A549 (cell line): ENCODE results near the gene INSIG2. TPM values are rescaled to one million over a fixed set of nuclear protein-coding genes. Genes with fewer than 3 reads are reported as not detected.

Experiments
- ATAC-seq, 2 experiments: fragments of 200-7000 bp in 1 of 2; fragments of >200 bp in 1 of 2; cut with Nextera tagmentation in 1 of 2; cut with Tn5 transposase in 1 of 2; 3 replicates each; pipeline versions ENCODE4 v1.8.0 to v1.9.1; 2018 to 2020; ENCODE audit warnings: mild to moderate bottlenecking in 1 of 2, moderate library complexity in 1 of 2
- CTCF ChIA-PET: fragments of 300-600 bp; sonication (Branson Sonifier 250); formaldehyde crosslinking; extraction: SDS; loops from one replicate; lab custom pipeline; 2021; ENCODE audit warnings: antibody characterized with exemption, inconsistent platforms; lab: Yijun Ruan, JAX
- POLR2A ChIA-PET: fragments of 350-600 bp; formaldehyde crosslinking; extraction: SDS; loops from one replicate; lab custom pipeline; 2021; ENCODE audit warnings: antibody characterized with exemption, inconsistent platforms; lab: Yijun Ruan, JAX
- DNase-seq, 2 experiments: peaks; one replicate each; pipeline versions ENCODE4 v3.0.0 to v3.0.0-alpha.2; 2011 to 2016; ENCODE audit warnings: low read depth in 1 of 2, low spot score in 1 of 2
- FAIRE-seq: peaks from 2 replicates; lab custom pipeline; 2011; peaks lifted over from hg19 to GRCh38; lab: Jason Lieb, UNC
- H3K27ac ChIP-seq, 2 experiments: fragments of >200 bp; sonication (Bioruptor Twin); formaldehyde crosslinking; 3 replicates each; pipeline ENCODE4 v1.5.1; 2016 to 2017
- H3K4me1 ChIP-seq: fragments of >200 bp; sonication (Bioruptor Twin); formaldehyde crosslinking; 3 replicates; pipeline ENCODE4 v1.6.1; 2016
- H3K4me2 ChIP-seq: fragments of >200 bp; sonication (Bioruptor Twin); formaldehyde crosslinking; 3 replicates; pipeline ENCODE4 v1.6.1; 2016
- H3K4me3 ChIP-seq: fragments of >200 bp; sonication (Bioruptor Twin); formaldehyde crosslinking; 3 replicates; pipeline ENCODE4 v1.5.1; 2016
- H3K9me3 ChIP-seq: fragments of >200 bp; sonication (Bioruptor Twin); formaldehyde crosslinking; 3 replicates; pipeline ENCODE4 v1.6.1; 2016
- CBX2 ChIP-seq: fragments of 200-600 bp; sonication (generic); IDR thresholded peaks from 2 replicates; pipeline ENCODE4 v1.6.1; 2016; ENCODE audit warnings: low read depth, mild to moderate bottlenecking, borderline replicate concordance
- CEBPB ChIP-seq, 2 experiments: fragments of >200 bp in 1 of 2; sonication (Bioruptor Twin) in 1 of 2; formaldehyde crosslinking in 1 of 2; IDR thresholded peaks; 2 replicates each; pipeline ENCODE4 v1.6.1; 2012 to 2016
- CHD2 ChIP-seq: fragments of 150-350 bp; IDR thresholded peaks from 2 replicates; pipeline ENCODE4 v1.6.1; 2014; ENCODE audit warnings: low read length; ENCODE audit not compliant: partially characterized antibody
- FOSB ChIP-seq: fragments of 250-450 bp; sonication (Bioruptor Pico); IDR thresholded peaks from 2 replicates; pipeline ENCODE4 v1.5.0; 2020; ENCODE audit warnings: mild to moderate bottlenecking, moderate library complexity
- FOSL2 ChIP-seq, 2 experiments: fragments of 450-650 bp in 1 of 2; fragments of >200 bp in 1 of 2; sonication (Bioruptor Twin) in 1 of 2; formaldehyde crosslinking; IDR thresholded peaks; 2 replicates each; pipeline versions ENCODE4 v1.5.0 to v1.6.1; 2016 to 2020; ENCODE audit warnings: mild to moderate bottlenecking in 1 of 2, moderate library complexity in 1 of 2
- FOXS1 ChIP-seq: fragments of 250-450 bp; sonication (Bioruptor Pico); IDR thresholded peaks from 2 replicates; pipeline ENCODE4 v1.5.0; 2020; ENCODE audit warnings: mild to moderate bottlenecking, moderate library complexity
- GATA3 ChIP-seq: IDR thresholded peaks from 2 replicates; pipeline ENCODE4 v1.6.1; 2012; ENCODE audit warnings: borderline replicate concordance
- HDAC2 ChIP-seq: fragments of 200-600 bp; sonication (generic); IDR thresholded peaks from 2 replicates; pipeline ENCODE4 v1.6.1; 2016
- HMGXB4 ChIP-seq: fragments of 250-450 bp; sonication (Bioruptor Pico); IDR thresholded peaks from 2 replicates; pipeline ENCODE4 v1.5.0; 2021; ENCODE audit warnings: mild to moderate bottlenecking, moderate library complexity, borderline replicate concordance
- HOXA7 ChIP-seq: fragments of 250-450 bp; sonication (Bioruptor Pico); IDR thresholded peaks from 2 replicates; pipeline ENCODE4 v1.5.0; 2020; ENCODE audit warnings: mild to moderate bottlenecking, moderate library complexity
- HOXB13 ChIP-seq: fragments of 250-450 bp; sonication (Bioruptor Pico); IDR thresholded peaks from 2 replicates; pipeline ENCODE4 v1.5.0; 2020; ENCODE audit warnings: low read depth, mild to moderate bottlenecking, moderate library complexity
- HOXB5 ChIP-seq: fragments of 250-450 bp; sonication (Bioruptor Pico); IDR thresholded peaks from 2 replicates; pipeline ENCODE4 v1.5.0; 2020; ENCODE audit warnings: mild to moderate bottlenecking, moderate library complexity
- JUNB ChIP-seq: fragments of >200 bp; sonication (Bioruptor Twin); formaldehyde crosslinking; IDR thresholded peaks from 2 replicates; pipeline ENCODE4 v1.6.1; 2016
- MAFK ChIP-seq: fragments of 450-650 bp; IDR thresholded peaks from 2 replicates; pipeline ENCODE4 v1.6.1; 2014; ENCODE audit not compliant: partially characterized antibody
- MAZ ChIP-seq: fragments of 150-350 bp; IDR thresholded peaks from 2 replicates; pipeline ENCODE4 v1.6.1; 2014; ENCODE audit warnings: antibody characterized with exemption, low read depth, low read length, borderline replicate concordance
- MYC ChIP-seq: IDR thresholded peaks from 2 replicates; pipeline ENCODE4 v1.6.1; 2012; ENCODE audit warnings: mild to moderate bottlenecking, inconsistent platforms, low read length, improper control_type of control experiment, borderline replicate concordance
- NFE2L2 ChIP-seq: fragments of 150-350 bp; conservative IDR thresholded peaks from 2 replicates; pipeline ENCODE4 v1.6.1; 2014; ENCODE audit warnings: low read length
- RAD21 ChIP-seq, 2 experiments: fragments of >200 bp in 1 of 2; sonication (Bioruptor Twin) in 1 of 2; formaldehyde crosslinking in 1 of 2; IDR thresholded peaks in 1 of 2; conservative IDR thresholded peaks in 1 of 2; 2 replicates in 1 of 2; 3 replicates in 1 of 2; pipeline ENCODE4 v1.6.1; 2012 to 2018; ENCODE audit warnings: inconsistent platforms in 1 of 2
- RNF2 ChIP-seq: fragments of 200-600 bp; sonication (generic); IDR thresholded peaks from 2 replicates; pipeline ENCODE4 v1.6.1; 2016; ENCODE audit warnings: low read depth, mild to moderate bottlenecking, antibody characterized with exemption, moderate library complexity, borderline replicate concordance
- SREBF2 ChIP-seq: fragments of 450-650 bp; IDR thresholded peaks from 2 replicates; pipeline ENCODE4 v1.6.1; 2014; ENCODE audit warnings: mild to moderate bottlenecking, moderate library complexity
- TP53 ChIP-seq: fragments of 250-450 bp; sonication (Bioruptor Pico); IDR thresholded peaks from 2 replicates; pipeline ENCODE4 v1.5.0; 2021; ENCODE audit warnings: mild to moderate bottlenecking, moderate library complexity
- USF2 ChIP-seq: fragments of 450-650 bp; IDR thresholded peaks from 2 replicates; pipeline ENCODE4 v1.6.1; 2014; ENCODE audit warnings: antibody characterized with exemption
- ZC3H11A ChIP-seq: fragments of 450-650 bp; IDR thresholded peaks from 2 replicates; pipeline ENCODE4 v1.6.1; 2014; ENCODE audit warnings: antibody characterized with exemption, mild to moderate bottlenecking
- ZSCAN20 ChIP-seq: fragments of 250-450 bp; sonication (Bioruptor Pico); IDR thresholded peaks from 2 replicates; pipeline ENCODE4 v1.8.0; 2022; ENCODE audit warnings: mild to moderate bottlenecking, moderate library complexity
- WGBS: methylation state at CpG from one replicate; pipeline ENCODE4 v1.1.6; 2017; ENCODE audit errors: missing lambda C conversion rate; 5-methylcytosine and 5-hydroxymethylcytosine counted together
- polyA plus RNA-seq, 4 experiments: library from polyadenylated mRNA; depleted of rRNA in 3 of 4; stranded (reverse); fragments of >200 nt; fragmentation: RNase III in 1 of 4; extraction: RNeasy Plus Mini Kit Qiagen cat#74134 plus additional on column Dnase treatment in 1 of 4; gene quantifications; 2 replicates in 3 of 4; 3 replicates in 1 of 4; pipeline ENCODE4 v1.2.3, GENCODE V29; 2011 to 2017

The INSIG2 gene
- polyA plus RNA-seq, 2 of the 4 experiments (the other 2 are of a cell fraction), result 12.1 to 23.4 TPM

GRCh38 chr2:118047380-118047826, 40.9 kb upstream of the INSIG2 start:
- Histone ChIP-seq H3K27ac (no peak overlapping the region), H3K4me1 (peaks cover 19% of the 10 kb centered on the region; the same call in 2 of the 3 replicates), H3K4me2 (peak overlapping the region; percentile 76), H3K4me3 (peak overlapping the region; percentile 31; the same call in 1 of the 3 replicates), H3K9me3 (peaks cover 4% of the 10 kb centered on the region; the same call in 1 of the 3 replicates)
- FAIRE-seq (no peak), DNase-seq (peak in 1 of 2 experiments; percentile 9), ATAC-seq (peak; percentile 75 to 79; a peak in 3 of 6 replicates)
- whole genome bisulfite sequencing, result 10% methylated on average over 3 of the region's 3 CpGs
- TF ChIP-seq FOSL2 (IDR thresholded peaks at IDR 0.05) (peak; percentile 30; the same call in 1 of the 2 replicates), FOSL2 (CRISPR knock-in tag; IDR thresholded peaks at IDR 0.05) (peak; percentile 67), HMGXB4 (CRISPR knock-in tag) (no peak)
- ChIA-PET CTCF (interaction anchor here (0.8 to 7.0 kb wide), 24 partner anchors 10 to 810 kb away, joined by 3 to 63 read pairs (median 4); partner anchors contain the start of genes CCDC93 and INSIG2), POLR2A (interaction anchor here (1.1 kb wide), 1 partner anchor 33 kb away, joined by 3 read pairs; the partner anchor contains the start of gene CCDC93)

- Histone ChIP-seq H3K27ac (no peak overlapping the region), H3K4me2 (no peak overlapping the region; the same call in 2 of the 3 replicates), H3K4me3 (no peak overlapping the region), H3K4me1 (peaks cover 19% of the 10 kb centered on the region; the same call in 2 of the 3 replicates), H3K9me3 (no peaks in the 10 kb centered on the region)
- FAIRE-seq (no peak), ATAC-seq (no peak), DNase-seq (no peak)
- CTCF ChIA-PET, result interaction anchor here (0.8 to 7.0 kb wide), 3 partner anchors 13 to 809 kb away, joined by 3 to 63 read pairs (median 31); no protein-coding TSS in a partner anchor
- 63% methylated on average over 3 of the region's 3 CpGs for WGBS
- POLR2A ChIA-PET, result no interaction called here
- TF ChIP-seq FOSL2 (IDR thresholded peaks at IDR 0.05) (no peak), FOSL2 (CRISPR knock-in tag; IDR thresholded peaks at IDR 0.05) (no peak), ZSCAN20 (CRISPR knock-in tag) (no peak), RNF2 (no peak), MAFK (no peak), HOXB5 (no peak), FOSB (no peak), RAD21 (conservative IDR thresholded peaks at IDR 0.05 in 1 of 2, IDR thresholded peaks at IDR 0.05 in 1 of 2) (no peak), CEBPB (IDR thresholded peaks at IDR 0.05) (no peak), USF2 (no peak), SREBF2 (no peak), GATA3 (no peak), TP53 (CRISPR knock-in tag) (no peak)
Observed at GRCh38 chr2:118048401-118048800, 39.9 kb upstream of the INSIG2 start.

GRCh38 chr2:118049140-118049815, 39.0 kb upstream of the INSIG2 start:
- FAIRE-seq, result no peak
- no peak for DNase-seq
- H3K27ac ChIP-seq, result no peak overlapping the region

More at GRCh38 chr2:118049140-118049815, 39.0 kb upstream of the INSIG2 start:
- H3K4me2 ChIP-seq, result no peak overlapping the region
- 32% methylated on average over 3 of the region's 3 CpGs for WGBS
- TF ChIP-seq SREBF2 (no peak), CBX2 (no peak), CHD2 (no peak), FOSB (no peak), FOXS1 (CRISPR knock-in tag) (no peak), MAZ (no peak), ZC3H11A (no peak), HOXB13 (CRISPR knock-in tag) (no peak), HDAC2 (no peak), USF2 (no peak), MYC (no peak), JUNB (no peak), RAD21 (conservative IDR thresholded peaks at IDR 0.05 in 1 of 2, IDR thresholded peaks at IDR 0.05 in 1 of 2) (no peak), NFE2L2 (no peak), HOXA7 (CRISPR knock-in tag) (no peak)
- H3K9me3 ChIP-seq, result no peaks in the 10 kb centered on the region
- H3K4me1 ChIP-seq, result peaks cover 19% of the 10 kb centered on the region; the same call in 2 of the 3 replicates
- ChIA-PET POLR2A (no interaction called here), CTCF (interaction anchor here (7.0 kb wide), 1 partner anchor 12 kb away, joined by 63 read pairs; no protein-coding TSS in a partner anchor)
- no peak overlapping the region for H3K4me3 ChIP-seq
- ATAC-seq, result no peak
